Panc1 (cell line): ENCODE data around the gene TSPAN16.

Experiments used
- POLR2AphosphoS5 ChIP-seq: IDR thresholded peaks from 2 replicates; pipeline ENCODE4 v1.6.1; 2012; ENCODE audit warnings: mild to moderate bottlenecking, low read depth, low read length, moderate library complexity
- SIN3A ChIP-seq: IDR thresholded peaks from 2 replicates; pipeline ENCODE4 v1.6.1; 2012; ENCODE audit warnings: low read depth, mild to moderate bottlenecking, low read length, moderate library complexity, borderline replicate concordance; ENCODE audit not compliant: insufficient read depth
- TF ChIP-seq, protein P1 (sequence below): fragments of 450-650 bp; IDR thresholded peaks from 2 replicates; pipeline ENCODE4 v1.5.1; 2017; ENCODE audit warnings: mild to moderate bottlenecking
- TF ChIP-seq, protein P2 (sequence below), 2 experiments: IDR thresholded peaks; 2 replicates each; pipeline ENCODE4 v1.6.1; 2011 to 2012; ENCODE audit warnings: low read depth in 2 of 2, control low read depth in 1 of 2, low read length in 1 of 2, mild to moderate bottlenecking in 1 of 2, moderate library complexity in 1 of 2; ENCODE audit not compliant: insufficient read depth in 1 of 2

DNA sequence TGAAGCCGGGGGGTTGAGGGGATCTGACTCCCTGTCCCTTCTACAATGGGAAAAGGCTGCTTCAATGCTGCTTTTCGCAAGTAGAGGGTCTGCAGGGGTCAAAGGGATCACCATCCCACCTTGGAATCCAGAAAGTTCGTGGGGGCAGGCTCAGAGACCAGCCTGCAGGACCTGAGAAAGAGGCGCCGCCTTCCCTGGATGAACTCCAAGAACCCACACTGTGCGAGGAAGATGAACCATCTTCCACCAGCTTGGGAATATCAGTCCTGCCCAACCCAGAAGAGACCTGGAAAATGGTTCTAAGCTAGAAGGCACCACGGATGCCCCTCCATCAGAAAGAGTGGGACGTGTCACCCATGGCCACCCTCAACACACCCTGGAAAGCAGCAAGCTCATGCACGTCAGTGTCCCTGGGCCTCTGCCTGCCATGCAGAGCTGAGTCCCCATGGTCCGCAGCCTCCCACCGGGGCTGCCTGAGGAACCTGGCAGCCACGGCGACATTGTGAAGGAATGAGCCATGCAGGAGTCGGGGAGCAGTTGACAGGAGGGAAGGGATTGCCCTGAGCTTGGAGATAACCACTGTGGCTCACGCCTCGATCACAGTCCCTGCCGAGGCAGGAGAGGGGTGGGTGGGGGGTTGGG, 28.9 kb downstream of the TSPAN16 start:
- TF ChIP-seq POLR2AphosphoS5 (no peak), SIN3A (no peak)
- TF ChIP-seq, protein P1, sequence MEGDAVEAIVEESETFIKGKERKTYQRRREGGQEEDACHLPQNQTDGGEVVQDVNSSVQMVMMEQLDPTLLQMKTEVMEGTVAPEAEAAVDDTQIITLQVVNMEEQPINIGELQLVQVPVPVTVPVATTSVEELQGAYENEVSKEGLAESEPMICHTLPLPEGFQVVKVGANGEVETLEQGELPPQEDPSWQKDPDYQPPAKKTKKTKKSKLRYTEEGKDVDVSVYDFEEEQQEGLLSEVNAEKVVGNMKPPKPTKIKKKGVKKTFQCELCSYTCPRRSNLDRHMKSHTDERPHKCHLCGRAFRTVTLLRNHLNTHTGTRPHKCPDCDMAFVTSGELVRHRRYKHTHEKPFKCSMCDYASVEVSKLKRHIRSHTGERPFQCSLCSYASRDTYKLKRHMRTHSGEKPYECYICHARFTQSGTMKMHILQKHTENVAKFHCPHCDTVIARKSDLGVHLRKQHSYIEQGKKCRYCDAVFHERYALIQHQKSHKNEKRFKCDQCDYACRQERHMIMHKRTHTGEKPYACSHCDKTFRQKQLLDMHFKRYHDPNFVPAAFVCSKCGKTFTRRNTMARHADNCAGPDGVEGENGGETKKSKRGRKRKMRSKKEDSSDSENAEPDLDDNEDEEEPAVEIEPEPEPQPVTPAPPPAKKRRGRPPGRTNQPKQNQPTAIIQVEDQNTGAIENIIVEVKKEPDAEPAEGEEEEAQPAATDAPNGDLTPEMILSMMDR, result no peak
- TF ChIP-seq, protein P2, sequence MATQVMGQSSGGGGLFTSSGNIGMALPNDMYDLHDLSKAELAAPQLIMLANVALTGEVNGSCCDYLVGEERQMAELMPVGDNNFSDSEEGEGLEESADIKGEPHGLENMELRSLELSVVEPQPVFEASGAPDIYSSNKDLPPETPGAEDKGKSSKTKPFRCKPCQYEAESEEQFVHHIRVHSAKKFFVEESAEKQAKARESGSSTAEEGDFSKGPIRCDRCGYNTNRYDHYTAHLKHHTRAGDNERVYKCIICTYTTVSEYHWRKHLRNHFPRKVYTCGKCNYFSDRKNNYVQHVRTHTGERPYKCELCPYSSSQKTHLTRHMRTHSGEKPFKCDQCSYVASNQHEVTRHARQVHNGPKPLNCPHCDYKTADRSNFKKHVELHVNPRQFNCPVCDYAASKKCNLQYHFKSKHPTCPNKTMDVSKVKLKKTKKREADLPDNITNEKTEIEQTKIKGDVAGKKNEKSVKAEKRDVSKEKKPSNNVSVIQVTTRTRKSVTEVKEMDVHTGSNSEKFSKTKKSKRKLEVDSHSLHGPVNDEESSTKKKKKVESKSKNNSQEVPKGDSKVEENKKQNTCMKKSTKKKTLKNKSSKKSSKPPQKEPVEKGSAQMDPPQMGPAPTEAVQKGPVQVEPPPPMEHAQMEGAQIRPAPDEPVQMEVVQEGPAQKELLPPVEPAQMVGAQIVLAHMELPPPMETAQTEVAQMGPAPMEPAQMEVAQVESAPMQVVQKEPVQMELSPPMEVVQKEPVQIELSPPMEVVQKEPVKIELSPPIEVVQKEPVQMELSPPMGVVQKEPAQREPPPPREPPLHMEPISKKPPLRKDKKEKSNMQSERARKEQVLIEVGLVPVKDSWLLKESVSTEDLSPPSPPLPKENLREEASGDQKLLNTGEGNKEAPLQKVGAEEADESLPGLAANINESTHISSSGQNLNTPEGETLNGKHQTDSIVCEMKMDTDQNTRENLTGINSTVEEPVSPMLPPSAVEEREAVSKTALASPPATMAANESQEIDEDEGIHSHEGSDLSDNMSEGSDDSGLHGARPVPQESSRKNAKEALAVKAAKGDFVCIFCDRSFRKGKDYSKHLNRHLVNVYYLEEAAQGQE (IDR thresholded peaks at IDR 0.05; ENCODE audit: insufficient read depth in 1 of 2, low read depth in 2 of 2, low read length in 1 of 2), result no peak
